Fibroblast of mammary gland (primary cell): ENCODE results near the gene NKX3-2.

Source experiments
- DNase-seq: peaks from one replicate; pipeline ENCODE4 v3.0.0-alpha.2; 2010; ENCODE audit warnings: low read depth
- H3K4me3 ChIP-seq: 2 replicates; pipeline ENCODE4 v1.5.1; 2011; ENCODE audit warnings: low read depth, mild to moderate bottlenecking, low read length, moderate library complexity; ENCODE audit not compliant: control insufficient read depth
- CTCF ChIP-seq: conservative IDR thresholded peaks from 2 replicates; pipeline ENCODE4 v1.5.1; 2011; ENCODE audit warnings: low read depth, low read length, inconsistent platforms; ENCODE audit not compliant: control insufficient read depth, insufficient read depth

The NKX3-2 gene

GRCh38 chr4:13533670-13534343 is 10.5 kb downstream of the NKX3-2 start:
- no peak overlapping the region for H3K4me3 ChIP-seq
- TF ChIP-seq CTCF, result no peak
- no peak for DNase-seq

GRCh38 chr4:13531625-13531998 is 12.7 kb downstream of the NKX3-2 start:
- TF ChIP-seq CTCF, result no peak
- no peak overlapping the region for H3K4me3 ChIP-seq

GRCh38 chr4:13530823-13531624 is 13.3 kb downstream of the NKX3-2 start:
- no peak overlapping the region for H3K4me3 ChIP-seq
- no peak for DNase-seq
- TF ChIP-seq CTCF, result no peak

More at GRCh38 chr4:13531625-13531998, 12.7 kb downstream of the NKX3-2 start:
- no peak for DNase-seq

- no peak for TF ChIP-seq CTCF
- no peak for DNase-seq
- no peak overlapping the region for H3K4me3 ChIP-seq
These were observed 15.0 kb downstream of the NKX3-2 start for GRCh38 chr4:13529128-13529919.

GRCh38 chr4:13528821-13529127 is 15.5 kb downstream of the NKX3-2 start:
- no peak for DNase-seq
- no peak for TF ChIP-seq CTCF
- no peak overlapping the region for H3K4me3 ChIP-seq

GRCh38 chr4:13527981-13528820 is 16.1 kb downstream of the NKX3-2 start:
- no peak for DNase-seq
- H3K4me3 ChIP-seq, result no peak overlapping the region
- TF ChIP-seq CTCF, result no peak
